ENCODE results near the gene JPH2.
"Not testable (repeated sequence)": the region's sequence is repeated elsewhere in the genome, so short reads cannot be mapped to it uniquely, and the experiment has no call there.

The JPH2 gene

GRCh38 chr20:44153636-44154043 is 33.3 kb downstream of the JPH2 start:
- DNase-seq, result peak; percentile 40

- no peak for DNase-seq
Measured at GRCh38 chr20:44151621-44152416, 35.2 kb downstream of the JPH2 start.

GRCh38 chr20:44146272-44146671 is 40.7 kb downstream of the JPH2 start:
- DNase-seq, result no peak

- no peak for DNase-seq
Measured at GRCh38 chr20:44145131-44145775, 41.7 kb downstream of the JPH2 start.

GRCh38 chr20:44143936-44144335 is 43.1 kb downstream of the JPH2 start:
- DNase-seq, result no peak

- DNase-seq, result no peak
Measured at GRCh38 chr20:44142413-44142812, 44.6 kb downstream of the JPH2 start.

- no peak for DNase-seq
Measured at GRCh38 chr20:44141873-44142272, 45.1 kb downstream of the JPH2 start.

- no peak for DNase-seq
Measured at GRCh38 chr20:44138867-44139266, 48.1 kb downstream of the JPH2 start.

GRCh38 chr20:44137266-44137801 is 49.7 kb downstream of the JPH2 start:
- no peak for DNase-seq

GRCh38 chr20:44136579-44137265 is 50.3 kb downstream of the JPH2 start:
- no peak for DNase-seq

GRCh38 chr20:44135417-44136204 is 51.4 kb downstream of the JPH2 start:
- DNase-seq, result no peak

GRCh38 chr20:44135012-44135412 is 52.0 kb downstream of the JPH2 start:
- no peak for DNase-seq

GRCh38 chr20:44133424-44133823 is 53.6 kb downstream of the JPH2 start:
- no peak for DNase-seq

GRCh38 chr20:44131704-44132103 is 55.3 kb downstream of the JPH2 start:
- no peak for DNase-seq

GRCh38 chr20:44129911-44130718 is 56.9 kb downstream of the JPH2 start:
- DNase-seq, result no peak

GRCh38 chr20:44129300-44129699 is 57.7 kb downstream of the JPH2 start:
- DNase-seq, result not testable (repeated sequence)

- DNase-seq, result no peak
Measured at GRCh38 chr20:44126445-44126844, 60.5 kb downstream of the JPH2 start.

- no peak for DNase-seq
Measured at GRCh38 chr20:44125332-44126127, 61.5 kb downstream of the JPH2 start.

- no peak for DNase-seq
Measured at GRCh38 chr20:44123874-44124535, 63.0 kb downstream of the JPH2 start.

- no peak for DNase-seq
Measured at GRCh38 chr20:44123251-44123650, 63.7 kb downstream of the JPH2 start.
